Measurements from ENCODE around the gene CALB2. TPM values are rescaled to one million over a fixed set of nuclear protein-coding genes. Genes with fewer than 3 reads are reported as not detected.

The CALB2 gene
- total RNA-seq, 1 experiment from 2014 or later: 0.85 TPM

- Histone ChIP-seq H4K5ac (ENCODE audit: insufficient read length, low read depth, low read length) (no peak overlapping the region), H3K4me1 (ENCODE audit: insufficient read depth, low read length) (peaks cover 11% of the 10 kb centered on the region), H4K8ac (replicated peaks; ENCODE audit: insufficient read length, low read depth, low read length) (no peak overlapping the region), H3T11ph (ENCODE audit: low read length) (no peak overlapping the region), H3K23me2 (ENCODE audit: insufficient read length, low read depth, low read length, poor library complexity, severe bottlenecking) (no peaks in the 10 kb centered on the region), H3K27me3 (ENCODE audit: insufficient read depth, low read length) (no peaks in the 10 kb centered on the region), H2BK120ac (ENCODE audit: low read depth, low read length, poor library complexity, severe bottlenecking) (no peak overlapping the region), H2BK5ac (ENCODE audit: insufficient read length, low read length) (no peak overlapping the region), H3K9ac (ENCODE audit: extremely low read depth, insufficient read length, low read length) (no peak overlapping the region), H3K9me3 (ENCODE audit: control insufficient read depth, low read depth, low read length) (no peaks in the 10 kb centered on the region), H3K18ac (ENCODE audit: insufficient read length, low read depth, low read length) (no peak overlapping the region), H2AFZ (ENCODE audit: low read length) (no peak overlapping the region), H2BK15ac (ENCODE audit: low read depth, low read length) (no peak overlapping the region), H3K56ac (ENCODE audit: insufficient read length, low read depth, low read length) (no peak overlapping the region), H2AK5ac (ENCODE audit: insufficient read length, low read length) (no peak overlapping the region), H3K79me1 (ENCODE audit: insufficient read depth, low read depth, low read length, poor library complexity, severe bottlenecking) (no peaks in the 10 kb centered on the region), H4K20me1 (ENCODE audit: control insufficient read depth, insufficient read depth, insufficient read length) (no peaks in the 10 kb centered on the region), H3K4me2 (ENCODE audit: insufficient read depth, insufficient read length, low read length) (no peak overlapping the region), H2BK20ac (ENCODE audit: low read depth, low read length, poor library complexity, severe bottlenecking) (no peak overlapping the region), H3K4ac (ENCODE audit: low read depth, low read length) (no peak overlapping the region), H3K14ac (ENCODE audit: insufficient read depth, low read length) (no peak overlapping the region), H3K23ac (ENCODE audit: insufficient read length, low read depth, low read length) (no peak overlapping the region), H3K79me2 (ENCODE audit: insufficient read depth, low read length) (no peaks in the 10 kb centered on the region), H2BK12ac (ENCODE audit: insufficient read length, low read depth, low read length) (no peak overlapping the region), H4K91ac (ENCODE audit: insufficient read length, low read depth, low read length) (no peak overlapping the region), H3K27ac (ENCODE audit: insufficient read length, low read depth, low read length) (no peak overlapping the region)
- Mint-ChIP-seq H3K4me3 (peak overlapping the region in 1 of 2 experiments; percentile 31; a peak in 1 of 5 replicates), H3K36me3 (ENCODE audit: insufficient read depth in 1 of 3, low read depth in 3 of 3) (no peaks in the 10 kb centered on the region), H3K9me3 (no peaks in the 10 kb centered on the region), H3K27me3 (ENCODE audit: low read depth) (peaks cover 2% of the 10 kb centered on the region; the same call in 1 of the 2 replicates), H3K4me1 (peaks cover 46 to 53% of the 10 kb centered on the region in 2 experiments), H3K27ac (0 out of 7 replicates have a peak overlapping the region, but pooled peaks of 1 of the 3 experiments have one; percentile 77)
- DNase-seq: no peak
- no CpG with 5 or more reads among the region's 7 CpGs for WGBS (ENCODE audit: extremely low coverage, insufficient read length, low lambda C conversion rate)
- no peak for TF ChIP-seq CTCF (conservative IDR thresholded peaks at IDR 0.05)
Measured at GRCh38 chr16:71389330-71389729, 30.8 kb downstream of the CALB2 start.
